Activated effector memory CD4-positive, alpha-beta T cell treated with Interleukin-2 at 50 U/mL for 16 hours (primary cell): Measurements from ENCODE around the gene HMGCR.

Experiments used
- DNase-seq: peaks from one replicate; pipeline ENCODE4 v3.0.0-alpha.2; 2020

Gene HMGCR

GRCh38 chr5:75389430-75389829 lies 52.4 kb downstream of the HMGCR start:
- no peak for DNase-seq

GRCh38 chr5:75395277-75395676 lies 58.3 kb downstream of the HMGCR start:
- no peak for DNase-seq

- no peak for DNase-seq
These were observed 68.3 kb downstream of the HMGCR start for GRCh38 chr5:75405296-75405695.
